Effector memory CD8-positive, alpha-beta T cell (primary cell): ENCODE results near the gene RPS5.
"Not testable (repeated sequence)": the region's sequence is repeated elsewhere in the genome, so short reads cannot be mapped to it uniquely, and the experiment has no call there.

Experiments used
- ATAC-seq: fragments of 150-1000 bp; cut with Tn5 transposase; replicated peaks from 2 replicates; pipeline ENCODE4 v1.10.0; 2021; ENCODE audit warnings: mild to moderate bottlenecking, moderate library complexity
- DNase-seq, 3 experiments: peaks; one replicate each; pipeline ENCODE4 v3.0.0; 2021
- H3K27ac Mint-ChIP-seq, 2 donors: one replicate each; pipeline ENCODE4 v1.8.0; 2022; ENCODE audit warnings: mild to moderate bottlenecking in 2 of 2, mixed read lengths in 2 of 2, moderate library complexity in 2 of 2
- H3K27me3 Mint-ChIP-seq, 2 donors: one replicate each; pipeline ENCODE4 v1.8.0; 2022; ENCODE audit warnings: mixed read lengths in 2 of 2
- H3K36me3 Mint-ChIP-seq: one replicate; pipeline ENCODE4 v1.8.0; 2022; ENCODE audit warnings: mild to moderate bottlenecking, moderate library complexity, mixed read lengths; ENCODE audit not compliant: insufficient read depth
- H3K4me1 Mint-ChIP-seq, 2 donors: one replicate each; pipeline ENCODE4 v1.8.0; 2022; ENCODE audit warnings: low read depth in 2 of 2, mixed read lengths in 2 of 2
- H3K4me3 Mint-ChIP-seq, 2 donors: one replicate each; pipeline ENCODE4 v1.8.0; 2022; ENCODE audit warnings: mild to moderate bottlenecking in 2 of 2, mixed read lengths in 2 of 2, moderate library complexity in 2 of 2
- H3K9me3 Mint-ChIP-seq, 2 donors: one replicate each; pipeline ENCODE4 v1.8.0; 2022; ENCODE audit warnings: mixed read lengths in 2 of 2

Gene RPS5

GRCh38 chr19:58398087-58398486, 11.0 kb downstream of the RPS5 start:
- Mint-ChIP-seq H3K36me3 (peaks cover 49% of the 10 kb centered on the region), H3K27me3 (peaks cover 0 to 20% of the 10 kb centered on the region in 2 donors), H3K4me1 (peaks cover 9% of the 10 kb centered on the region in 2 donors), H3K9me3 (no peaks in the 10 kb centered on the region), H3K4me3 (no peak overlapping the region), H3K27ac (no peak overlapping the region)
- DNase-seq (no peak), ATAC-seq (no peak)

- Mint-ChIP-seq H3K4me1 (peaks cover 9% of the 10 kb centered on the region in 2 donors), H3K36me3 (peaks cover 45% of the 10 kb centered on the region), H3K27ac (no peak overlapping the region), H3K4me3 (no peak overlapping the region), H3K9me3 (no peaks in the 10 kb centered on the region), H3K27me3 (peaks cover 0 to 20% of the 10 kb centered on the region in 2 donors)
- DNase-seq: no peak
- ATAC-seq: no peak
These were observed 11.5 kb downstream of the RPS5 start for GRCh38 chr19:58398545-58398944.

- peaks cover 36% of the 10 kb centered on the region for H3K36me3 Mint-ChIP-seq
- peaks cover 9% of the 10 kb centered on the region in 2 donors for H3K4me1 Mint-ChIP-seq
- peak overlapping the region in 1 of 2 donors; percentile 84 for H3K4me3 Mint-ChIP-seq
- no peak for ATAC-seq
- H3K9me3 Mint-ChIP-seq: no peaks in the 10 kb centered on the region
- H3K27me3 Mint-ChIP-seq: peaks cover 0 to 20% of the 10 kb centered on the region in 2 donors
- no peak for DNase-seq
- no peak overlapping the region for H3K27ac Mint-ChIP-seq
These were observed 12.8 kb downstream of the RPS5 start for GRCh38 chr19:58399903-58400302.

GRCh38 chr19:58400316-58400915, 13.3 kb downstream of the RPS5 start:
- H3K4me1 Mint-ChIP-seq: peaks cover 9% of the 10 kb centered on the region in 2 donors
- H3K4me3 Mint-ChIP-seq: peak overlapping the region; percentile 82 to 84
- H3K27ac Mint-ChIP-seq: peak overlapping the region; percentile 89 to 96
- ATAC-seq (no peak), DNase-seq (no peak)
- peaks cover 31% of the 10 kb centered on the region for H3K36me3 Mint-ChIP-seq
- H3K27me3 Mint-ChIP-seq: peaks cover 0 to 20% of the 10 kb centered on the region in 2 donors
- H3K9me3 Mint-ChIP-seq: no peaks in the 10 kb centered on the region

- Mint-ChIP-seq H3K4me1 (peaks cover 9% of the 10 kb centered on the region in 2 donors), H3K36me3 (peaks cover 23% of the 10 kb centered on the region), H3K27ac (peak overlapping the region; percentile 89 to 96), H3K9me3 (no peaks in the 10 kb centered on the region), H3K27me3 (peaks cover 0 to 15% of the 10 kb centered on the region in 2 donors), H3K4me3 (peak overlapping the region; percentile 82 to 84)
- peak; percentile 97 to 100 (median 99) for DNase-seq
- ATAC-seq: peak; percentile 93
These were observed 14.1 kb downstream of the RPS5 start for GRCh38 chr19:58400916-58401839.

GRCh38 chr19:58401840-58402421, 14.9 kb downstream of the RPS5 start:
- peaks cover 0 to 15% of the 10 kb centered on the region in 2 donors for H3K27me3 Mint-ChIP-seq
- ATAC-seq (no peak), DNase-seq (no peak)
- H3K27ac Mint-ChIP-seq: peak overlapping the region; percentile 89 to 96
- H3K4me1 Mint-ChIP-seq: peaks cover 12 to 13% of the 10 kb centered on the region in 2 donors
- H3K4me3 Mint-ChIP-seq: peak overlapping the region; percentile 82 to 84
- peaks cover 23% of the 10 kb centered on the region for H3K36me3 Mint-ChIP-seq
- H3K9me3 Mint-ChIP-seq: no peaks in the 10 kb centered on the region

GRCh38 chr19:58403920-58404478, 16.9 kb downstream of the RPS5 start:
- H3K9me3 Mint-ChIP-seq, DNase-seq, H3K27ac Mint-ChIP-seq, H3K4me3 Mint-ChIP-seq, H3K27me3 Mint-ChIP-seq, ATAC-seq: not testable (repeated sequence)
- peaks cover 27 to 30% of the 10 kb centered on the region in 2 donors for H3K4me1 Mint-ChIP-seq
- H3K36me3 Mint-ChIP-seq: peaks cover 20% of the 10 kb centered on the region

GRCh38 chr19:58406818-58407657, 20.0 kb downstream of the RPS5 start:
- Mint-ChIP-seq H3K36me3 (peaks cover 10% of the 10 kb centered on the region), H3K4me3 (peak overlapping the region; percentile 93 to 98), H3K9me3 (no peaks in the 10 kb centered on the region), H3K4me1 (peaks cover 27 to 33% of the 10 kb centered on the region in 2 donors), H3K27ac (peak overlapping the region in 1 of 2 donors; percentile 93), H3K27me3 (no peaks in the 10 kb centered on the region)
- ATAC-seq (no peak), DNase-seq (no peak)

- no peak for DNase-seq
- peak overlapping the region; percentile 93 to 97 for H3K27ac Mint-ChIP-seq
- no peak for ATAC-seq
- peaks cover 7% of the 10 kb centered on the region for H3K36me3 Mint-ChIP-seq
- H3K4me1 Mint-ChIP-seq: peaks cover 27 to 33% of the 10 kb centered on the region in 2 donors
- H3K9me3 Mint-ChIP-seq: no peaks in the 10 kb centered on the region
- H3K4me3 Mint-ChIP-seq: peak overlapping the region; percentile 93 to 98
- H3K27me3 Mint-ChIP-seq: no peaks in the 10 kb centered on the region
These were observed 20.6 kb downstream of the RPS5 start for GRCh38 chr19:58407658-58408151.

- H3K27ac Mint-ChIP-seq: peak within 1 kb of the TSS; percentile 93 to 97
- H3K27me3 Mint-ChIP-seq: no peaks in the 10 kb centered on the region
These were observed 21.3 kb downstream of the RPS5 start, which contains the start of gene ZNF584 for GRCh38 chr19:58408152-58409009. Gene ZNF584, plus strand, starts transcription at chr19:58408649. Its CDS starts 499 bp downstream, at chr19:58409148.

GRCh38 chr19:58409010-58409790, 22.1 kb downstream of the RPS5 start:
- Mint-ChIP-seq H3K9me3 (no peaks in the 10 kb centered on the region), H3K36me3 (peaks cover 8% of the 10 kb centered on the region), H3K4me3 (peak overlapping the region; percentile 93 to 98), H3K4me1 (peaks cover 27 to 33% of the 10 kb centered on the region in 2 donors), H3K27ac (peak overlapping the region; percentile 93 to 97), H3K27me3 (no peaks in the 10 kb centered on the region)
- DNase-seq (no peak), ATAC-seq (no peak)

More at GRCh38 chr19:58408152-58409009, 21.3 kb downstream of the RPS5 start, which contains the start of gene ZNF584:
- Mint-ChIP-seq H3K4me1 (peaks cover 27 to 33% of the 10 kb centered on the region in 2 donors), H3K9me3 (no peaks in the 10 kb centered on the region), H3K36me3 (peaks cover 7% of the 10 kb centered on the region), H3K4me3 (peak within 1 kb of the TSS; percentile 93 to 98)
- ATAC-seq (peak; percentile 94), DNase-seq (peak; percentile 88 to 90 (median 89))
